BLaER1 treated with 17β-estradiol and CSF1 and Interleukin-3, amounts not matched to agents 10 nM and 100 nM (cell line): ENCODE results near the gene DDX1.

Experiments used
- H3K27ac ChIP-seq, 11 experiments: shearing (Covaris generic); formaldehyde crosslinking; 2 replicates each; pipeline ENCODE4 v1.8.1; 2022
- H3K27me3 ChIP-seq, 11 experiments: shearing (Covaris generic); formaldehyde crosslinking; 2 replicates each; pipeline ENCODE4 v1.8.1; 2022
- H3K36me3 ChIP-seq, 11 experiments: shearing (Covaris generic); formaldehyde crosslinking; 2 replicates each; pipeline ENCODE4 v1.8.1; 2022
- H3K4me1 ChIP-seq, 10 experiments: shearing (Covaris generic); formaldehyde crosslinking; 2 replicates each; pipeline ENCODE4 v1.8.1; 2022
- H3K4me2 ChIP-seq, 11 experiments: shearing (Covaris generic); formaldehyde crosslinking; 2 replicates each; pipeline ENCODE4 v1.8.1; 2022
- H3K4me3 ChIP-seq, 10 experiments: shearing (Covaris generic); formaldehyde crosslinking; 2 replicates each; pipeline ENCODE4 v1.8.1; 2022
- H3K9ac ChIP-seq, 11 experiments: shearing (Covaris generic); formaldehyde crosslinking; 2 replicates each; pipeline ENCODE4 v1.8.1; 2022
- H3K9me3 ChIP-seq, 11 experiments: shearing (Covaris generic); formaldehyde crosslinking; replicated peaks in 1 of 11; 2 replicates each; pipeline ENCODE4 v1.8.1; 2022
- H4K20me1 ChIP-seq, 11 experiments: shearing (Covaris generic); formaldehyde crosslinking; 2 replicates each; pipeline ENCODE4 v1.8.1; 2022
- Cebpa-rat ChIP-seq, 11 experiments: shearing (Covaris generic); IDR thresholded peaks; 2 replicates each; pipeline ENCODE4 v1.8.1; 2022

The DDX1 gene

DNA sequence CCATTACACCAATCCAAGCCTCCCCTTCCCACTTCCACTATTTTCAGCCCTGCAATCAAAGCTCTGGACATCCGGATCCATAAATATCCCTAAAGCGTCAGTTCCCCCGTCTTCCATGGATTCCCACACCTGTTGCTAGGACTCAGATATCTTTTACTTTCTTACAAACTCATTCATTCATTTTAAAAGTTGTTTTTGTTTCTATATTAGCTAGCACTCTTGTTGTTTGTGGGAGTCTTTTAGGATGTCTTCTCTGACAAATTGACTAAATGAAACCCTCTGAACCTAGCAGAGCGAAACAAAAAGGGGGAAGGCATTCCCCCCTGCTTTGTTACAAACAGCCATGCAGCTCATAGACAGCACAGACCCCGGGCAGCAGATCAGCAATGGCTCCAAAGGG is 21.6 kb upstream of the DDX1 start:
- Histone ChIP-seq H3K4me2 (no peak overlapping the region), H3K4me3 (no peak overlapping the region), H3K36me3 (no peaks in the 10 kb centered on the region), H3K4me1 (peaks cover 0 to 9% (median 3%) of the 10 kb centered on the region in 10 experiments; a peak in 12 of 20 replicates), H3K27ac (no peak overlapping the region), H3K27me3 (no peaks in the 10 kb centered on the region; a peak in 1 of 22 replicates), H3K9me3 (no peaks in the 10 kb centered on the region), H4K20me1 (no peaks in the 10 kb centered on the region), H3K9ac (no peak overlapping the region)
- no peak for TF ChIP-seq Cebpa-rat (IDR thresholded peaks at IDR 0.05)

DNA sequence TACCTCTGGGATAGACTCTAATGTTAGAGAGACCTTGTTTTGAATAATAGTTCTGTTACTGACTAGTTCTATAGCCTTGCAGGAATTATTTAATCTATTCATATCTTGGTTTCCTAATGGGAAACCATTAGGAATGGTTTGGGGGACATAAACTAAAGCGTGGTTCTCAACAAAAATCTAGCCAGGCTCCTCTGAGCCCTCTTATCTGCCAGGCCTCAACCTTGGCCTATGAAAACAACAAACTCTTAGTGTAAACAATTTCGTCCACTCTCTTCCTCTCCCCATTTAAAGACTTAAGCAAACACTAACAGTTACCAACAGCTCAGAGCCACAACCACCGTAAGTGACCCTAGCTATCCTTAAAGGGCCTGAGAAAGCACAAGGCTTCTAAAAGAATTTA is 19.9 kb upstream of the DDX1 start:
- H3K27me3 ChIP-seq, result no peaks in the 10 kb centered on the region; a peak in 1 of 22 replicates
- no peak for TF ChIP-seq Cebpa-rat (IDR thresholded peaks at IDR 0.05)
- H3K4me3 ChIP-seq, result no peak overlapping the region

DNA sequence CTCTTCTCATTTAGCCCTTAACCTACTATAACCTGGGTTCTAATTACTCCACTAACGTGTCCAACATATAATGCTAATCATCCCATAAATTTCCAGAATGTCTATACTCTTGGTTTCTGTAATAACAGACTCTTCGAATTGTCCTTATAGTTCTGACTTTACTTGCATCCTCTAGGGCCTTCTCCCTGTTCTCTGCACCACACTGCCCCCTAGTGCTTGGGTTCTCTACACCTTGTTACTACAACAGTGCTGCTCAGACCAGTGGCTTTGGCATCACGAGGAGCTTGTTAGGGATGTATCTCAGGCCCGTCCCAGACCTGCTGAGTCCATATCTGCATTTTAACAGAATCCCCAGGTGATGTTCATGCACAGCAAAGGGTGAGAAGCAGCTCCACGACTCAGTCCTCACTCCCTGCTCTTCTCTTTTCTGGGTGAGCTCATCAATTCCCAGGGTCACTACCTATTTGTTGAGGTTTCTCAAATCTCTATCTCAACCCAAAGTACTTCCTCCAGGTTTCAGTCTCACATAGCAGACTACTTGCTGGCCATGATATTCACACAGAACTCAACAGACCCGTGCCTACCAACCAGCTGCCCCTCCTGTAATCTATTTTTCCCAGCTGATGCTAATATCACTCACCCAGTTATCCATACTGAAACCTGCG is 14.5 kb upstream of the DDX1 start:
- no peak overlapping the region for H3K4me2 ChIP-seq
- no peaks in the 10 kb centered on the region for H3K27me3 ChIP-seq
- no peaks in the 10 kb centered on the region for H4K20me1 ChIP-seq
- no peak for TF ChIP-seq Cebpa-rat (IDR thresholded peaks at IDR 0.05)
- H3K4me3 ChIP-seq, result no peak overlapping the region
- peaks cover 0 to 22% (median 11%) of the 10 kb centered on the region in 10 experiments; a peak in 12 of 20 replicates for H3K4me1 ChIP-seq
- no peak overlapping the region for H3K27ac ChIP-seq
- H3K36me3 ChIP-seq, result no peaks in the 10 kb centered on the region
- H3K9ac ChIP-seq, result no peak overlapping the region
- no peaks in the 10 kb centered on the region for H3K9me3 ChIP-seq

More for the DNA sequence above, 19.9 kb upstream of the DDX1 start:
- Histone ChIP-seq H3K4me1 (peaks cover 0 to 22% (median 11%) of the 10 kb centered on the region in 10 experiments; a peak in 12 of 20 replicates), H3K4me2 (no peak overlapping the region), H3K36me3 (no peaks in the 10 kb centered on the region), H3K27ac (no peak overlapping the region), H3K9me3 (no peaks in the 10 kb centered on the region), H4K20me1 (no peaks in the 10 kb centered on the region), H3K9ac (no peak overlapping the region)

DNA sequence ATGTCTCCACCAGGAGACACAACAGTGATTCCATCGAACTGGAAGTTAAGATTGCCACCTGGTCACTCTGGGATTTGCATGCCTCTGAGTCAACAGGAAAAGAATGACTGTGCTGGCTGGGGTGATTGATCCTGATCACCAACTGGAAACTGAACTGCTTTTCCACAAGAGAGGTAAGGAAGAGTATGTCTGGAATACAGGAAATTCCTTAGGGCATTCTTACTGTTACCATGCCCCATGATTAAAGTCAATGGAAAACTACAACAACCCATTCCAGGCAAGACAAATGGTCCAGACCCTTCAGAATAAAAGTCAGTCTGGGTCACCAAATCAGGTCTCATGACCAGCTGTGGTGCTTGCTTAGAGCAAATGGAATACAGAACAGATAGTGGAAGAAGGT is 12.0 kb upstream of the DDX1 start:
- Histone ChIP-seq H3K4me1 (peaks cover 0 to 24% (median 11%) of the 10 kb centered on the region in 10 experiments; a peak in 12 of 20 replicates), H3K36me3 (no peaks in the 10 kb centered on the region), H3K9ac (no peak overlapping the region), H3K27me3 (no peaks in the 10 kb centered on the region), H3K4me3 (no peak overlapping the region), H3K9me3 (no peaks in the 10 kb centered on the region), H4K20me1 (no peaks in the 10 kb centered on the region), H3K4me2 (no peak overlapping the region), H3K27ac (no peak overlapping the region)
- no peak for TF ChIP-seq Cebpa-rat (IDR thresholded peaks at IDR 0.05)

DNA sequence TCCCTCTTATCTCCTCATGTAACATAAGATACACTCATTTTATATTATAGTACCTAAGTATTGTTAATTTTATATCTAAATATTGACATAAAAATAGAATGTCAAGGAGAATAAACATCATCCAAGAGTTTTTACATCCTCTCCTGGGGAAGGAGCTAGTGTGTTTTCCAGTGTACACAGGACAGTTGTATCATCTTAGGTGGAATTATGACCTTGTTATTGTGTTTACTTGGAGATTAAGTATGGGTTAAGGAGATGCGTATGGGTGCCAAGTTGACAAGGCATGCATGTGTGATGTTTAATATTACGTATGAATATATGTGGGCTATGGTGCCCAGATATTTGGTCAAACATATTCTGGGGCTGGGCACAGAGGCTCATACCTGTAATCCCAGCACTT is 11.2 kb upstream of the DDX1 start:
- TF ChIP-seq Cebpa-rat (IDR thresholded peaks at IDR 0.05), result no peak
- peaks cover 0 to 16% (median 4%) of the 10 kb centered on the region in 10 experiments; a peak in 11 of 20 replicates for H3K4me1 ChIP-seq

DNA sequence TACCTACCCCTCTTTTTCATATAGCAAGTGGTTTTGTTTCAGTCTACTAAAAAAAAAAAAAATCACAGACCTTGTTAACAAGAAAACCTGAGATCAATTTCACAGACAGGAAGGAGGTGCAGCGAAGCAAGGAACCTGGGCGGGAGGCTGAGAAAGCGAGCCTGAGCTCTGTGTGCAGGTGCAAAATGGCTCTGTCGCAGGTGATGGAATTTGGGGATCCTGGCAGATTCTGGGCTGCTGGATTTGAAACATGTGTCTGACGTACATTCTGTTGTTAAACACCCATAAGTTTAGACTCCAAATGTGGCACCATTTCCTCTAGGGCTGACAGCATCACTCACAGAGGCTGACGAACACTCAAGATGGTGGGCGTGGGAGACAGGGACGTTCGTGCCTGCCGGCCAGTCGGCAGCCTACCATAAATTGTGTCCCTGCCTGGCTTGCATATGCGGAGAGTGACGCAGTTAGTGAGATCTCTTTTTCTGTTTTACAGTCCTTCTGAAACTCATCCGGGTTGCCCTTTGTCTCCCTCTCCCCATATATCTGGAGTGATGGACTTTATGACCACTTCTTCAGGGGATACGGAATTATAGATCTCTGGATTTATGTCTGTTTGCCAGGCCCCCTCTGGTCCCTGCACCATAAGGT is 8.8 kb upstream of the DDX1 start:
- Histone ChIP-seq H3K36me3 (no peaks in the 10 kb centered on the region), H3K27me3 (no peaks in the 10 kb centered on the region), H4K20me1 (no peaks in the 10 kb centered on the region), H3K9me3 (no peaks in the 10 kb centered on the region), H3K27ac (no peak overlapping the region), H3K4me3 (no peak overlapping the region), H3K4me2 (peak overlapping the region in 3 of 11 experiments; percentile 12 to 21 (median 16); a peak in 2 of 22 replicates), H3K4me1 (peaks cover 0 to 8% (median 0%) of the 10 kb centered on the region in 10 experiments; a peak in 5 of 20 replicates), H3K9ac (no peak overlapping the region)
- TF ChIP-seq Cebpa-rat (IDR thresholded peaks at IDR 0.05), result no peak

More for the DNA sequence above, 11.2 kb upstream of the DDX1 start:
- H3K36me3 ChIP-seq, result no peaks in the 10 kb centered on the region
- no peaks in the 10 kb centered on the region for H3K9me3 ChIP-seq
- H4K20me1 ChIP-seq, result no peaks in the 10 kb centered on the region
- no peak overlapping the region for H3K4me2 ChIP-seq
- H3K4me3 ChIP-seq, result no peak overlapping the region
- H3K9ac ChIP-seq, result no peak overlapping the region
- no peak overlapping the region for H3K27ac ChIP-seq
- no peaks in the 10 kb centered on the region for H3K27me3 ChIP-seq

DNA sequence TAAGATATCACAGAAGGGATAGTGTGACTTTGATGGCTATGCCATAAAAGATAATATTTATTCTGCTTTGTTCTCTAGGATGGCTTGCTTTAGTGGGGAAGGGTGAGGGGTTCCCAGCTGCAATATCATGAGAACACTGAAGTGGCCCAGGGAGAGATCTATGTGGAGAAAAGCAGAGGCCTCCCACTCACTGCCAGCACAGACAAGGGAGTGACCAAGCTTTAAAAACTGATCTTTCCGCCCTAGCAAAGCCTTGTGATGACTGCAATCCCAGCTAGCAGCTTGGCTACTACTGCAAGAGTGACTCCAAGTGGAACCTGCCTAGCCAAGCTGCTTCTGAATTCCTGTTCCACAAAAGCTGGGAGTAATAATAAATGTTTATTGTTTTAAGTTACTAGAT is 7.8 kb upstream of the DDX1 start:
- no peaks in the 10 kb centered on the region for H4K20me1 ChIP-seq
- no peak for TF ChIP-seq Cebpa-rat (IDR thresholded peaks at IDR 0.05)
- H3K9ac ChIP-seq, result no peak overlapping the region
- H3K4me1 ChIP-seq, result peaks cover 0 to 8% (median 0%) of the 10 kb centered on the region in 10 experiments; a peak in 5 of 20 replicates
- no peak overlapping the region for H3K4me3 ChIP-seq
- no peak overlapping the region for H3K27ac ChIP-seq
- no peak overlapping the region for H3K4me2 ChIP-seq
- no peaks in the 10 kb centered on the region for H3K9me3 ChIP-seq
- H3K36me3 ChIP-seq, result no peaks in the 10 kb centered on the region
- H3K27me3 ChIP-seq, result no peaks in the 10 kb centered on the region

DNA sequence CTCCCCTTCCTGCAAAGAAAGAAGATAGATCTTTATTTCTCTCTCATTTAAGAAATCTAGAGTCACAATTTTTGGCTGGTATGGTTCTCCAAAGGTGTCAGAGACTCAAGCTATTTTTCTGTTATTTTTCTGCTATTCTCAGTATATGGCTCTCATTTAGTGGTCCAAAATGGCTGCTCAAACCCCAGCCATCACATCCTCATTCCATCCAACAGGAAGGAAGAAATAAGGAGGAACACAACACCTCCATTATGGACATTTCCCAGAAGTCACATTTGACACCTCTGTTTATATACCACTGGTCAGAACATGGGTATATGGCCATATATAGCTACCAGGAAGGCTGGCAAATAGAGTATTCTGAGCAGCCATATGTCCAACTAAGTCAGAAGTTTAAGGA is 7.4 kb upstream of the DDX1 start:
- no peak overlapping the region for H3K4me3 ChIP-seq
- no peak overlapping the region for H3K27ac ChIP-seq
- peaks cover 0 to 8% (median 0%) of the 10 kb centered on the region in 10 experiments; a peak in 5 of 20 replicates for H3K4me1 ChIP-seq
- no peak for TF ChIP-seq Cebpa-rat (IDR thresholded peaks at IDR 0.05)
- H3K9ac ChIP-seq, result no peak overlapping the region
- H3K9me3 ChIP-seq, result no peaks in the 10 kb centered on the region
- no peaks in the 10 kb centered on the region for H3K36me3 ChIP-seq
- no peaks in the 10 kb centered on the region for H4K20me1 ChIP-seq
- H3K27me3 ChIP-seq, result no peaks in the 10 kb centered on the region
- H3K4me2 ChIP-seq, result no peak overlapping the region

DNA sequence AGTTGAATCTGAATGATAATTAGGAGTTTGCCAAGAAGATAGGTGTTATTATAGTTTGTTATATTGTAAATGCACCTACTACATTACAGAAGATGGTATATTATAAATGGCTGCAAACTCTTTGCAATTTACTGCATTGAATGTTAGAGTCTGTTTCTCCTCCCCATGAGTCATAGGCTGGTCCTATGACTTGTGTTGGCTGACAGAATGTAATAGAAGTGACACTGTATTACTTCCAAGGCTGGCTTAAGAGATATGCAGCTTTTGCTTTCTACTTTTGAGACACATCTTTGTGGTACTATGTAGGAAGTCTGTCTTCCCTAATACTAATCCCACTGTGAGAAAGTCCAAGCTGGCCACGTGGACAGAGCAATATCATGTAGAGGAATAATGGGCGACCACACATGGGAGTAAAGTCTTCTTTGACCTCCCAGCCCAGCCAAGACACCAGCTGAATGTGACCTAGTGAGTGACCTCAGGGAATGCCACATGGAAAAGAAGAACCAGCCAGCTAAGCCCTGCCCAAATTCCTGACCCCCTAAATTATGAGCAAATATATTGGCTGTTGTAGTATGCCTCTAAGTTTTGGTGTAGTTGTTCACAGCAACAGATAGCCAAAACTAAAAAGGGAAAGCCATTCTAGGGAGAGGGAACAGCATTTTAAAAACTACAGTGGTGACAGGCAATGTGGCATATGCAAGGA is 6.8 kb upstream of the DDX1 start:
- no peaks in the 10 kb centered on the region for H3K36me3 ChIP-seq
- no peak overlapping the region for H3K9ac ChIP-seq
- no peak for TF ChIP-seq Cebpa-rat (IDR thresholded peaks at IDR 0.05)
- no peak overlapping the region for H3K27ac ChIP-seq
- H3K4me3 ChIP-seq, result no peak overlapping the region
- no peaks in the 10 kb centered on the region for H3K27me3 ChIP-seq
- no peak overlapping the region for H3K4me2 ChIP-seq
- no peaks in the 10 kb centered on the region for H4K20me1 ChIP-seq
- H3K9me3 ChIP-seq, result no peaks in the 10 kb centered on the region
- peaks cover 0 to 8% (median 0%) of the 10 kb centered on the region in 10 experiments; a peak in 5 of 20 replicates for H3K4me1 ChIP-seq
